WI38 (cell line): Measurements from ENCODE around the gene EFCAB5.

ENCODE experiments used
- H3K4me3 ChIP-seq: 2 replicates; pipeline ENCODE4 v1.5.1; 2011; ENCODE audit warnings: low read depth, mild to moderate bottlenecking, control low read depth, low read length
- CTCF ChIP-seq: IDR thresholded peaks from 2 replicates; pipeline ENCODE4 v1.5.1; 2012; ENCODE audit warnings: low read depth, mild to moderate bottlenecking, control low read depth, low read length

EFCAB5 gene

GRCh38 chr17:29909236-29910003 is 32.0 kb upstream of the EFCAB5 start:
- TF ChIP-seq CTCF = no peak
- H3K4me3 ChIP-seq = no peak overlapping the region

GRCh38 chr17:29911641-29912177 is 29.7 kb upstream of the EFCAB5 start:
- TF ChIP-seq CTCF = no peak
- H3K4me3 ChIP-seq = no peak overlapping the region

- H3K4me3 ChIP-seq = no peak overlapping the region
- no peak for TF ChIP-seq CTCF
Observed at GRCh38 chr17:29914819-29915537, 26.5 kb upstream of the EFCAB5 start.

GRCh38 chr17:29918016-29918415 is 23.4 kb upstream of the EFCAB5 start:
- TF ChIP-seq CTCF = no peak
- no peak overlapping the region for H3K4me3 ChIP-seq

- TF ChIP-seq CTCF = no peak
Observed at GRCh38 chr17:29918922-29919856, 22.2 kb upstream of the EFCAB5 start.

GRCh38 chr17:29924786-29925185 is 16.6 kb upstream of the EFCAB5 start:
- TF ChIP-seq CTCF = no peak

More at GRCh38 chr17:29918922-29919856, 22.2 kb upstream of the EFCAB5 start:
- no peak overlapping the region for H3K4me3 ChIP-seq

More at GRCh38 chr17:29924786-29925185, 16.6 kb upstream of the EFCAB5 start:
- H3K4me3 ChIP-seq = no peak overlapping the region
